Cardiac septum (tissue), 1 donor: ENCODE measurements around the gene GFPT2. TPM values are rescaled to one million over a fixed set of nuclear protein-coding genes. Genes with fewer than 3 reads are reported as not detected.

ENCODE experiments used
- DNase-seq: peaks from one replicate; pipeline ENCODE4 v3.0.0-alpha.2; 2020; ENCODE audit warnings: low spot score
- intact Hi-C: fragments of 100-400 bp; cut with DNase I; formaldehyde crosslinking; loops from one replicate; pipeline ENCODE4 v1.14.0; 2022
- total RNA-seq: library from RNA; stranded (reverse); fragmentation: NEBNext Ultra II Directional; extraction: Animal tissue kit (Norgen Biotek cat#: 25700); gene quantifications from one replicate; pipeline ENCODE4 v1.2.1, GENCODE V29; 2021
- donor health status: DM: no; HTN: no; CAD: no.

GFPT2 gene
- total RNA-seq, 1 donor from 2014 or later, result 12.9 TPM

DNA sequence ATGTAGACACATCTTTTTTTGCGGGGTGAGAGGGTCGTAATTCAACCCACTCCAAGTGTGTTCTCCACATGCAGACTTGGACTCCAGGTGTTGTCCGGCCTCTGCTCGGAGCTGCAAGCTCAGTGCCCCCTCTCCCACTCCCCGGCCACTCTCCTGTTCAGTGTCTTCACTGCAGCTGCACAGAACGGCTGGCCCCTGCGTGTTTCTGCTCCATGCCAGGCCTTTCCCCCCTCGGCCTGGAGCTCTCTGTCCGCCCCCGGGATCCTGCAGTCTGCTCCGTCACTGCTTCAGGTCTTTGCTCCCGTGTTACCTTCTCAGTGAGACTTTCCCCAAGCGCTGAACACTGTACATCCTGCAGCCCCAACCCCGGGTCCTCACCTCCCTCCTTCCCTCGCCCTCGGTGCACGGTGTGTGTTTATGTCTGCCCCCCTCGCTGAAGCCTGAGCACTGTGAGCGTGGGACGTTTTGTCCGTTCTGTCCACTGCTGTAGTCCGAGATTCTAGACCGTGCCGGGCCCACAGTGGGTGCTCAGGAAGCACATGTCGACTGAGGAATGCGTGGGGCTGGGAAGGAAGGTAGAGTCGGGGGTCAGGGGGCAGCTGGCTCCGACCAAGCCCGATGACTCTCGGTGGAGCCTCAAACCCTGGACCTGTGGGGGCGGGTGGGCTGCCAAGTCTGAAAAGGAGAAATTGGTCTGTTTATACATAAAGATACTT is 26.4 kb upstream of the GFPT2 start:
- DNase-seq, result no peak
- intact Hi-C loops, result no loop called here

DNA sequence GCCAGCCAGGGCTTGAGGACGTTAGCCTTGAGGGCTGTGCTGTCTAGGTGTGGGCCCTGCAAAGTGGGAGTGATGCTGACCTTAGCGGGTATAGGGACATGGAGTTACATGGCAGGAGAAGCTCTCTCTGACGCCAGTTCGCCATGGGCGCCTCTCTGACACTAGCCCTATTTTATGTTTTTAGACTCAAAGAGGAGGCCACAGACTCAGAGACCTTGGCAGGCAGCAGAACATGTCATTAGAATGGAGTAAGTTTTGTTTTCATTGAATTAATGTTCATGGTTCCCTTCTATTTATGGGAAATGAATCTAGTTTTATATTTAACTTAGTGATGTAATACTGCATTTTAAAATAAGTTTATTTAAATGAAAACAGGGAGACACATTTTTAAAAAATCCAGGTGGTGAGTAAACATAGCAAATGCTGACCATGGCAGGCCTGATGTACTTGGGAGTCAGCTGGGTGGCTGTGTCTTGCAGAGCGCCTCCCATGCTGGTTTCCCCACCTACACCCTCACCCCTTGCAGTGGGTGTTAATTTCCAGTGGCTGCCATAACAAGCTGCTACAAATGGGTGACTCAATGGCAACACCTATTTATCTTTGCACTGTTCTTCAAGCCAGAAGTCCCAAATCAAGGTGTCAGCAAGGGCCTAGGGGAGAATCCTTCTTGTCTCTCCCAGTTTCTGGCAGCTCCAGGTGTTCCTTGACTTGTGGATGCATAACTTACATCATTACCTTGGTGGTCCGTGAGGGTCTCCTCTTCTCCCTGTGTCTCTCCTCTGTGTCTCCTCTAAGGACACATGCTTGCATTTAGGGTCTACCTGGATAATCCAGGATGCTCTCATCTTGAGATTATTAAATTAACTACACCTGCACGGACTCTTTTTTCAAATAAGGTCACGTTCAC is 25.6 kb upstream of the GFPT2 start:
- intact Hi-C loops, result no loop called here
- no peak for DNase-seq

DNA sequence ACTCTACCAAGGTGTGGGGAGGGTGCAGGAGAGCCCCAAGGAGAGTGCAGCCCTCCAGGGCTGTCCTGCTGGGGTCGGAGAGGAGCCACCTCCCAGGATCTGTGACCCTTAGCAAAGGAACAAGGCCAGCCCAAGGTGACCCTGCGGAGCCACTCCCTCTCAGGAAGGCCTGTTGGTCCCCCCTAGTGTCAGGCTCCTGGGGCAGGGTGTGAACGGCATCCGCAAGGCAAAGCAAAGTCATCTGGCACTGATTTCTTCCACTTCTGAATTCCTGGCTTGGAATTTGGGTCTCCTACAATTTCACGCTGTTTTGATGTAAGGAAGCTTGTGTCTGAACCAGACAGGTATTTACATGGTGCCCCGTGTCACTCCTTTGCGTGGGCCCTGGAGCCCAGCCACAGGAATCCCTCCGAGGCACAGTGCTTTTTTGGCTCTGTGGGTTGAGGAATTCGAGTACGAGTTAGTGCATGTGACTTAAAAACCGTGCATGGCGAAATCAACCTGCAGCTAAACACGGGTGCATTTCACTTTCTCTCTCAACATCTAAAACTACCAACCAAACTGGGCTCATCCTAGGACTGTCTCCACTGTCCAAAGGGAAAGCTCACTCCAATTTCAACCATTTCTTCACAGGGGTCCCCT is 24.5 kb upstream of the GFPT2 start:
- no peak for DNase-seq
- intact Hi-C loops, result no loop called here

DNA sequence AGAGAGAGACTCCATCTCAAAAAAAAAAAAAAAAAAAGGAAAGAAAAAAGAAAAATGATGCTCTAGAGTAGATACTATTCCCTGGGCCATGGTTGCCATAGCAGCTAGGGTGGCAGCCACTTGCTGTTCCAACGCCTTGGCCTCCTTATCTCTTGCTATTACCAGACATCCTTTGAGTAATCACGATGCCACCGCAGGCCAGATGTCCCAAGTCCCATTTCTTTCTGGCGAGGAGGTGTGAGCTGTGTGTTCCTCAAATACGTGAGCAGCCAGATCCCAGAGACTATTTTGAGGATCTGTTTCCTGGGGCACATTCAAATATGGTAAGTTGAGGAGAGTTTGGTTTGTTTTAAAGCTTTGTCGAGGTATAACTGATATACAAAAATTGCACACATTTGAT is 23.4 kb upstream of the GFPT2 start:
- DNase-seq, result no peak
- intact Hi-C loops, result no loop called here

DNA sequence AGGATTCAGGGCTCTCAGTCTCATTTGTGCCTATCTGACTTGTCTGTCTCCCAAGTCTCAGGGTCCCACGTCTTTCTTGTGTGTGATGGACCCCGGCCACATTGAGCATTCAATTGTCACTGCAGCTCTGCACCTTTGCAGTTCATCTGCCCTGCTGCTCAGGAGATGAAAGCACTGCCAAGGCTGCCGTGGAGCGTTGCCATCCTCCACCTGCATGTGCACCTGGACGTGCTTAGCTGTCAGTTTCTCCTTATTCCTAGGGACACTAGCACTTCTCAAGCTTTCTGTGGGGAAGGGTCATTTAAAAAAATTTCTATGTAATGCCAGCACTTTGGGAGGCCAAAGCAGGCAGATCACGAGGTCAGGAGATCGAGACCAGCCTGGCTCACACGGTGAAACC is 22.8 kb upstream of the GFPT2 start:
- intact Hi-C loops, result no loop called here
- DNase-seq, result no peak

DNA sequence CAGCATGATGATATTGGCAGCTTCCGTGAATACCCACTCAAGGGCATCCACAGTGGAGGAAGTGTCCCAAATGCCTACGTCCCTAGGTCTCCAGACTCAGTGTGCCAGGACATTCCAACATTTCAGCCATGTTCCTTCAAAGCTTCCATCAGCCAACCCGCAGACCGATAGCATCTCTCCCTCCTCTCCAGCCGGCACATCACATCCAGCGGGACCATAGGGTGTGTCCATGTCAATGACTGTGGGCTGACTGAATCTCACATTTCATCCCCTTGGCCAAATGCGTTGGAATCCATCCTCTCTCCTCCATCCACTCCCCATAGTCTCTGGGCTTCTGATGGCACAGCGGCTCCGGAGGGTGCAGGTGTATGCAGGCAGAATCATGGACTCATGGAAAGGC is 22.2 kb upstream of the GFPT2 start:
- intact Hi-C loops, result no loop called here
- DNase-seq, result no peak

DNA sequence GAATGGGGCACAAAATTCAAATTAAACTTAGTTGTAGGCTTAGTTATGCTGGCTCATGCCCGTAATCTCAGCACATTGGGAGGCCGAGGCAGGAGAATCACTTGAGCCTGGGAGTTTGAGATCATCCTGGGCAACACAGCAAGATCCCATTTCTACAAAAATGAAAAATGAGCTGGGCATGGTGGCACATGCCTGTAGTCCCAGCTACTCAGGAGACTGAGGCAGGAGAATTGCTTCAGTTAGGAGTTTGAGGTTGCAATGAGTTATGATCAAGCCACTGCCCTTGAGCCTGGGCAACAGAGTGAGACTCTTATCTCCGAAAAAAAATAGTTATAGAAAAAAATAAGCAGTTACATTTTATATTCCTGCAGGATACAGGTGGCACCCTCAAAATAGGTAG is 20.7 kb upstream of the GFPT2 start:
- intact Hi-C loops, result no loop called here
- DNase-seq, result no peak

DNA sequence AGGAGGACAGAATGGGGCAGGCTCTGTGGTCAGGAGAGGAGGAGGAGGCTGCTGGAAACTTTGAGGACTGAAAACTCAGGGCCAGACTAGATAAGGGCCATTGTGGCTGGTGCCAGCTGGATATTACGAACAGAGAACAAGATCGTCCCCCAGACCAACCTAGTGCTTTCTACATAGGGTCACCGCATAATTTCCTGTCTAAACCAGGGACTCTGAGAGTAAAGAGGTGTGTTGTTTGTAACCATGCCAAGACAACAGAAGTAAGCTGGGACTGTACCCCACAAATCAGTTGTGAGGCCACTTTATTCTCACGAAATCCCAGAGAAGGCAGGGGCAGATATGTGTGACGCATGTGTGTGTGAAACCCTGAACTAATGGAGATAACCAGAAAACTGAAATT is 20.3 kb upstream of the GFPT2 start:
- DNase-seq, result no peak
- intact Hi-C loops, result no loop called here

DNA sequence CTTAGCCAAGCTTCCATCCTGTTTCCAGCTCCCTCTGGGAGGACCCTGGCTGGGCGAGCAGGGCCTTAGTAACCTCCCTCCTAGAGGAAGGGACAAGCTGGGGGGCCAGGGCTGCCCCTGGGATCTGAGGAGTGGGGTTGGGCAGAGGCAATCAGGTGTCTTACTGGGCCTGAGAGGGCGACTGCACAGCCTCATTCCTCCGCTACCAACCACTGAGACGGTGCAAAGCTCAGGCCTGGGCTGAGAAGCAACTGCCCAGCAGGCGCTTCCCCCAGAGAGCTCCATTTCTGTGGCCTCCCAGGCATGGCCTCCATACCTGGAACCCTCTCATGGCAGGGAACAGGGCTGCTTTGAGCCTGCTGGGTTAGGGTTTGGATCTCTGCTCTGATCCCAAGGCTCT is 18.8 kb upstream of the GFPT2 start:
- no peak for DNase-seq
- intact Hi-C loops, result no loop called here

DNA sequence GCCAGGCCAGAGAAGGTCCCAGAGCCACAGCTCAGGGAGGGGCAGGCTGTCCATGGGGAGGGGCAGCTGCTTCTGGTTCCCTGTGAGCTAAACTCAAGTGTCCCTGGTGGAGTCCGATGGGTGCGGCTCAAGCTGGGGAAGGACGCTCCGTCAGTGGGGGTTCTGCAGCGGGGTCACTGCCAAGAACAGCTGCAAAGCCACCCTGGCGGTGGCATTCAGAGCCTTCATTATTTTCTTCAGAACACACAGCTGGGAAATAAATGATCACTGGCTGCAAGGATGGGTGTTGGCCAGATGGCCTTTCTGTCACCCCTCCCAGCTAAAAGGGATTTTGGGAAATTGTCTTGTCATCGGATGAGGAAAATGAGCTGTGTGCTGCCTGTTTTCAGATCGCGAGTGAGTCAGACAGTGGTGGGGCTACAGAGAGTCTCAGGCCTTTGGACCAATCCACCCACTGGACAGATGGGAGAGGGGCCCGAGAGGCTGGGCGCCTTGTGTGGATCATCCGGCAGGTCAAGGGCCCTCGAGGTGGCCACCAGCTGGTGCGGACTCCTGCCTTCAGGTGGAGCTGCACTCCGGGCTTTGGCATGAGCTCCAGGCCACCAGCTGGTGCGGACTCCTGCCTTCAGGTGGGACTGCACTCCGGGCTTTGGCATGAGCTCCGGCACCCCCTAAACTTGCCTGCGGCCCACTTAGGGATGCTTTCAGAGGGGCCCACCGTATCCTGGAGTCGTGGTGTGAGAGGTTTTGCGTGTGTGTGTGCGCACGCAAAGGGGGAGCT is 17.9 kb upstream of the GFPT2 start:
- DNase-seq, result no peak
- intact Hi-C loops, result no loop called here

DNA sequence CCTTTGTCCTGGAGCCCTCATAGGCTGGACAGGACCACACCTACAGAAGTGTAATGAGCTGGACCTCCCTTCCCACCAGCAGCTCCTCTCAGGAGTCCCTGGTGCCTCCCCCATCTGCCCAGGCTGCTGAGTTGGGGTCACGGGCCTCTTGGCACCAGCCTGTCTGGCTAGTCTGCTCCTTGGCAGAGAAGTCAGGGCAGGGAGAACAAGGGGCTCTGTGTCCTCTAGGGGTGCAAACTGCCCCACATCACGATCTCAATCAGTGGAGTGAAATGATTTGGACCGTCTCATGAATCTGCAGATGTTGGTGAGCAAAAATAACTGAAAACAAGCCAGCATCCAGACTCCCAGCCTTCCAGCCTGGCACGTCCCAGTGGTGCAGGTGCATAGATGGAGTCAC is 14.9 kb upstream of the GFPT2 start:
- intact Hi-C loops, result no loop called here

DNA sequence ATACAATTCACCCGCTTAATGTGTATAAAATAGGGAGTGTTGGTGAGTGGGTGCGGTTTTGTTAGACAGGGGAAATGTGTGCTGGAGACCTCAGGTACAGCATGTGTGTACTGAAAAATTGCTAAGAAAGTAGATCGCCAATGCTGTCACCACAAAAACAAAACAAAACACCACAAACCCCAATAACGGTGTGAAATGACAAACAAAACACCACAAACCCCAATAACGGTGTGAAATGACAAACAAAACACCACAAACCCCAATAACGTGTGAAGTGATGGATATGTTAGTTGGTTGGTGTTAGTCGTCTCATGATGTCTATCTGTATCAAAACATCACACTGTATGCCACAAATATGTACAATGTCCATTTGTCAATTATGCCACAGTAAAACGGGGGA is 14.2 kb upstream of the GFPT2 start:
- DNase-seq, result no peak
- intact Hi-C loops, result no loop called here

More for the DNA sequence above, 14.9 kb upstream of the GFPT2 start:
- no peak for DNase-seq

DNA sequence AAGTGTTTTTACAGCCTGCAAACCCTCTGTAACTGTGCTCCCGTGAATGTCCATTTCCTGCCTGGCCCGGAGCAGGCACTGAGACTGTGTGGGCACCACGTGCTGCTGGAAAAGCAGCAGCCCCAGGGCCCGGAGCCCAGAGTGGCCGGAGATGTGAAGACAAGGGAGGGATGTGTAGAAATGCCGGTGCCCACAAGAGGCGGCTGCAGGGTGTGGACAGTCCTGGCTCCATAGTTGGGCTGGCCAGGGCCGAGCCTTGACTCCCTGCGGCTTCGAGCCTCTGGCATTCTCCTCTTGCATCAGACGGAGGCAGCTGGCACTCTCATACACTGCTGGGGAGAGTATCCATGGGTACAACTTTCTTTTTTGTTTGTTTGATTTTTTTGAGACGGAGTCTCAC is 13.2 kb upstream of the GFPT2 start:
- intact Hi-C loops, result no loop called here
- DNase-seq, result no peak

DNA sequence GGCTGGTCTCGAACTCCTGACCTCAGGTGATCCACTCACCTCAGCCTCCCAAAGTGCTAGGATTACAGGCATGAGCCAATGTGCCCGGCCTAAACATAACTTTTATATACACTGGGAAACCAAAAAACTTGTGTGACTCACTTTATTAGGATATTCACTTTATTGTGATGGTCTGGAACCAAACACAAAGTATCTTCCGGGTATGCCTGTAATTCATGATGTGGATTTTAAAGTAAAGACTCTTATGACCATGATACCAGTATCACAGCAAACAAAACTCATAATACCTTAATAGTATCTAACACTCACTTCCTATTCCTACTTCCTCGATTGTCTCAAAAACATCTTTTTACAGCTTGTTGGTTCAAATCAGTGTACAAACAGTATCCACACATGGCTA is 12.7 kb upstream of the GFPT2 start:
- intact Hi-C loops, result no loop called here
- no peak for DNase-seq

DNA sequence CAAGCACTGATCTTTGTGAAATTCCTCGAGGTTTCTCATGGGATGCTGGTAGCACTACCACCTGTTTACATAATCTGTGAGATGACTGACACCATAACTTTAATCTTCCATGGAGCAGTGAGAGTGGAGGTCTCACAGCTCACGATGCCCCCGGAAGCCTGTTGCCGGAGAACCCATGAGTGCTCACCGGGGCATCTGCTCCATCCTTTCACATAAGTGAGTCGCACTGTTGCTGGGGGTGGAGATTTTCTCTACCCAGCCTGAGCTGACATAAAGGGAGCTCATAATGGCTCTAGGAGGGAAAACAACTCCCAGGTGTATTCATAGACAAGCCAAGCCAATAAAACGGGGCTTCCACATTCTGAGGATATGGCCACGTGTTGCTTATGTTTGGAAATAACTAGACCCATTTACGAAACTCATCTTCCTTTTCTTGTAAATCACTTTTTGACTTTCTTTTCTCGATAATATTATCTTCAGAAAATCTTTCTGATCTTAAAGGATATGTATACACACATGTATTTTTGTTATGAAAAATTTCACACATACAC is 11.2 kb upstream of the GFPT2 start:
- intact Hi-C loops, result no loop called here
- no peak for DNase-seq

DNA sequence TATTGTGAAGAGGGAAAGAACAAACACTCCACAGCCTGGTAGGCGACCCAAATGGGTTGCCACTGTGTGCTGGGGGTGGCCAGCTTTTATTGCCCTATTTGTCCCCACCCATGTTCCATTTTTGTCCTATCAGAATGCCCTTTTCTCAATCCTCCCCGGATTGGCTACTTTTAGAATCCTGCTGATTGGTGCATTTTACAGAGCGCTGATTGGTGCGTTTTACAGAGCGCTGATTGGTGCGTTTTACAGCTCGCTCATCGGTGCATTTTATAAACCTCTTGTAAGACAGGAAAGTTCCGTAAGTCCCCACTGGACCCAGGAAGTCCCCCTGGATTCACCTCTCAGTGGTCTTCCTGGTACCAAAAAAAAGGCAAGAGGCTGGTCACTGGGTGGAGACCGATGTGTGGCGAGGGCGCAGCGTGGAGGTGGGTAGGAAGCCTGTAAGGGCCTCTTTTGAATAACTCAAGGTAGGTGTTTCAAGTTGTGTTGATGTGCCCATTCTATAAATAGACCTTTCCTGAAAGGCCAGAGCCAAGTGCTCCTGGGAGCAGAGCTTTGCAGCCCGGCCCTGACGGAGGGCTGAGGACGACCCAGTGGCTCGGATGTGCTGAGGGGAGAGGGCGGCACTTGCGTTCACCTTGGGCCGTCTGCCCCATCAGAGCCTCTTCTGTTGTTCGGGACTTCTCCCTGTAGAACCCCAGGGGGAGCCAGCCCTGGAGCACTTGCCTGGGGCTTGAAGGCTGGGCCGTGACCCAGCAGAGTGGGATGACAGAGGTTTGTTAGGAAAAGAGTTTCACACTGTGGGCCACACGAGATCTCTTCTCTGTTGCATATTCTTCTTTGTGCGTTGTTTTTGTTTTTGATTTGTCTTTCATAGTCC is 7.2 kb upstream of the GFPT2 start:
- no peak for DNase-seq
- intact Hi-C loops, result no loop called here

DNA sequence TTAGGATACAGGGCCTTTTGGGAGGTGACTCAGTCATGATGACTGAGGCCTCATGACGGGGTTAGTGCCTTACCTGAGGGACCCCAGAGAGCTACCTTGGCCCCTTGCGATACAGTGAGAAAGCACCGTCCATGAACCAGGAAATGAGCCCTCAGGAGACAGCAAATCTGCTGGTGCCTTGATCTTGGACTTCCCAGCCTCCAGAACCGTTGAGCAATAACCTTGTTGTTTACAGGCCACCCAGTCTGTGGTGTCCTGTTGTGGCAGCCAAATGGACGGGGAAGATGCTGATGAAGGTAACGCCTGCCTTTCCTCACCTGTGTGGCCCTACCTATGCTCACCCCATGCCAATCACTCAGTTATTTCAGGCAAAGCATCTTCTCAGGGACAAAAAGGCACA is 5.6 kb upstream of the GFPT2 start:
- no peak for DNase-seq
- intact Hi-C loops, result no loop called here

DNA sequence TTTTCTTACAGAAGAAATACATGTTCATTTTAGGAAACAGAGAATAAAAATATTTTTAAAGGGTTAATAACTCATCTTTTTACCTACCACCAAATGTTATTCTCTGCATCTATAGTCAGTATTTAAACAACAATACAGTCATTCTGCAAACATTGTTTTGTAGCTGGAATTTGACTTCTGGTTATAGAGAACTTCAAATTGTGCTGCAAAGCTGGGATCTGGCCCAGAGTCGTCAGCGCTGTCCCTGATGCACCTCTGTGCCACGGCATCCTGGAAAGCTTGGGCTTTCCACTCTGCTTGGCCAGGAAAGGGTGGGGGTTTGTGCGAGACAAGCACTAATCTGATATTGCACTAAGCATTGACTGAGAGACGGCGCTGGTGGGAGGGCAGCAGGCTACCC is 5.0 kb upstream of the GFPT2 start:
- intact Hi-C loops, result no loop called here
- no peak for DNase-seq

DNA sequence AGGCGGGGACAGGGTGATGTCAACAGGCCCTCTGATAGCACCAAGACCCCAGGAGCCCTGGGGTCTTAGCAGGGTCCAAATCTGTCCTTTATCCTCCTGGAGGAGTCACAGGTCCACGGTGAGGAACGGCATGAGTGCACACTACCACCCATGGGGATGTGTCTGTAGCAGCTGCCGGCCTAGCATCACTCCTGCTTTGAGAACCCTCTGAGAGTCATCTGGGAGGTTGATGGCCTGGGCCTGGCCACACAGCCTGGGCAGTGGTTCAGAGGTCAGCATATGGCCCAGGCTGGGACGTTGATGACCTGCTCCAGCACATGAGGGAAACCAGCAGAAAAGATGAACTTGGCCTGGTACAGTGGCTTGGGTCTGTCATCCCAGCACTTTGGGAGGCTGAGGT is 1.8 kb upstream of the GFPT2 start:
- no peak for DNase-seq
- intact Hi-C loops, result no loop called here
